Mesenchymal stem cell (in vitro differentiated cells and primary cell): ENCODE data around the gene SUSD5.
A peak's percentile ranks its signal among the peaks of the same experiment; 100 is the strongest.

ENCODE experiments used
- DNase-seq: peaks from one replicate; pipeline ENCODE4 v3.0.0-alpha.2; 2013
- H2AFZ ChIP-seq: one replicate; pipeline ENCODE4 v1.6.1; 2013; ENCODE audit warnings: low read depth, mild to moderate bottlenecking, control low read depth, inconsistent platforms, low read length, moderate library complexity
- H2AK5ac ChIP-seq: 2 replicates; pipeline ENCODE4 v1.6.1; 2013; ENCODE audit warnings: low read length, moderate library complexity, mild to moderate bottlenecking, inconsistent platforms; ENCODE audit not compliant: severe bottlenecking
- H2BK120ac ChIP-seq: one replicate; pipeline ENCODE4 v1.6.1; 2013; ENCODE audit warnings: low read depth, mild to moderate bottlenecking, inconsistent platforms, low read length, moderate library complexity
- H2BK12ac ChIP-seq, 2 experiments: one replicate each; pipeline ENCODE4 v1.6.1; 2013; ENCODE audit warnings: inconsistent platforms in 2 of 2, low read length in 2 of 2, mild to moderate bottlenecking in 2 of 2, moderate library complexity in 2 of 2, control low read depth in 1 of 2
- H2BK15ac ChIP-seq: one replicate; pipeline ENCODE4 v1.6.1; 2013; ENCODE audit warnings: mild to moderate bottlenecking, low read depth, inconsistent platforms; ENCODE audit not compliant: poor library complexity, severe bottlenecking
- H2BK5ac ChIP-seq: 2 replicates; pipeline ENCODE4 v1.6.1; 2013; ENCODE audit warnings: low read depth, mild to moderate bottlenecking, low read length, control low read depth, inconsistent platforms; ENCODE audit not compliant: poor library complexity, severe bottlenecking
- H3K14ac ChIP-seq, 2 experiments: one replicate each; pipeline ENCODE4 v1.6.1; 2013; ENCODE audit warnings: inconsistent platforms in 2 of 2, low read length in 2 of 2, control low read depth in 1 of 2, mild to moderate bottlenecking in 1 of 2, moderate library complexity in 1 of 2
- H3K18ac ChIP-seq, 2 experiments: one replicate each; pipeline ENCODE4 v1.6.1; 2013; ENCODE audit warnings: inconsistent platforms in 2 of 2, low read length in 2 of 2, control low read depth in 1 of 2, low read depth in 1 of 2, mild to moderate bottlenecking in 1 of 2
- H3K23ac ChIP-seq, 2 experiments: one replicate each; pipeline ENCODE4 v1.6.1; 2013; ENCODE audit warnings: inconsistent platforms in 2 of 2, low read length in 2 of 2, mild to moderate bottlenecking in 2 of 2, moderate library complexity in 2 of 2, control low read depth in 1 of 2
- H3K27ac ChIP-seq: 2 replicates; pipeline ENCODE4 v1.5.1; 2013; ENCODE audit warnings: mild to moderate bottlenecking, moderate library complexity, low read length, control low read depth, inconsistent platforms; ENCODE audit not compliant: poor library complexity, severe bottlenecking
- H3K27me3 ChIP-seq, 2 experiments: 2 replicates each; pipeline versions ENCODE4 v1.6.1 to v1.7.0; 2013; ENCODE audit warnings: low read length in 2 of 2, mild to moderate bottlenecking in 2 of 2, moderate library complexity in 2 of 2, control low read depth in 1 of 2, inconsistent platforms in 1 of 2; ENCODE audit not compliant: control insufficient read depth in 1 of 2, insufficient read depth in 1 of 2
- H3K36me3 ChIP-seq, 2 experiments: 2 replicates each; pipeline versions ENCODE4 v1.6.1 to v1.7.0; 2013; ENCODE audit warnings: low read length in 2 of 2, control low read depth in 1 of 2, inconsistent platforms in 1 of 2, low read depth in 1 of 2, mild to moderate bottlenecking in 1 of 2; ENCODE audit not compliant: insufficient read depth in 2 of 2, control insufficient read depth in 1 of 2
- H3K4ac ChIP-seq, 2 experiments: one replicate each; pipeline ENCODE4 v1.6.1; 2013; ENCODE audit warnings: inconsistent platforms in 2 of 2, low read length in 2 of 2, mild to moderate bottlenecking in 2 of 2, moderate library complexity in 2 of 2, control low read depth in 1 of 2, low read depth in 1 of 2
- H3K4me1 ChIP-seq: 2 replicates; pipeline ENCODE4 v1.6.1; 2013; ENCODE audit warnings: low read depth, low read length, control low read depth; ENCODE audit not compliant: control insufficient read depth, insufficient read depth
- H3K4me2 ChIP-seq: 2 replicates; pipeline ENCODE4 v1.6.1; 2013; ENCODE audit warnings: low read length, mild to moderate bottlenecking, inconsistent platforms; ENCODE audit not compliant: poor library complexity, severe bottlenecking
- H3K4me3 ChIP-seq, 2 experiments: 2 replicates each; pipeline versions ENCODE4 v1.5.1 to v1.7.0; 2013; ENCODE audit warnings: low read length in 2 of 2, mild to moderate bottlenecking in 2 of 2, control low read depth in 1 of 2, low read depth in 1 of 2; ENCODE audit not compliant: insufficient read depth in 1 of 2
- H3K79me1 ChIP-seq: replicated peaks from 2 replicates; pipeline ENCODE4 v1.6.1; 2013; ENCODE audit warnings: mild to moderate bottlenecking, control low read depth, low read length, inconsistent platforms; ENCODE audit not compliant: poor library complexity, severe bottlenecking
- H3K9ac ChIP-seq: 2 replicates; pipeline ENCODE4 v1.7.0; 2013; ENCODE audit warnings: mild to moderate bottlenecking, low read length, moderate library complexity
- H3K9me3 ChIP-seq: 2 replicates; pipeline ENCODE4 v1.7.0; 2013; ENCODE audit warnings: mild to moderate bottlenecking, low read length; ENCODE audit not compliant: control insufficient read depth
- H4K8ac ChIP-seq: one replicate; pipeline ENCODE4 v1.6.1; 2013; ENCODE audit warnings: inconsistent platforms, mild to moderate bottlenecking, low read length, moderate library complexity
- H4K91ac ChIP-seq: one replicate; pipeline ENCODE4 v1.6.1; 2013; ENCODE audit warnings: mild to moderate bottlenecking, low read length, inconsistent platforms
- WGBS: methylation state at CpG from one replicate; pipeline ENCODE4 v1.1.7; 2013; ENCODE audit warnings: mixed read lengths; 5-methylcytosine and 5-hydroxymethylcytosine counted together

SUSD5 gene

DNA sequence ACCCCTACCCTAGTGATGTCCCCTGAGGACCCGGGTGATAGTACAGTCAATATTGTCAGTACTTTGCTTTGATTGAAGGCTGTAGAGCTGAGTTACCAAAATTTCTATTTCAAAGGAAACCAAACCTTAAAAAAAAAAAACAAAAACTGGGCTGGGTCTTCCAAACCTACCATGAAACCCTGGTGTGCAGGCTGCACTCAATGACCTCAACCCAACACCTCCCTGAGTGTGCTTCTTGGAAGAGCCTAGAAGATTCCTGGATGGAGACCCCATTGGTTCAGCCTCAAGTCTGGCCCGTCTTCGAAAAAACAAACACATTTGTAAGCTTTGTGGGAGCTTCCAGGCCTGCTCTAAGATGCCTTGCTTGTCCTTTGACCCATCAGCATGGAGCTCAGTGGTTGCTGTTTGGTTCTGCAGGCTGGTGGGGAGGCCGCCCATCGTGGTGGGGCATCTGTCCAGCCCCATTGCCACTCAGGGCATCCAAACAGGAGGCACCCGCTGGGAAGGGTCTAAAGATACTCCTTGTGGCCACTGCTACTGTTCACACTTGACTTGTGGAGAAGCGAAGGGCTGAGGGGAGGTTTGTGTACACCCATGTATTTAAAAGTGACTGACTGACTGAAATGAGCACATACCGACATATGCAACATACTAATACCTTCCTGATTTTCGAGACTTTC, 72.6 kb downstream of the SUSD5 start:
- Histone ChIP-seq H2BK15ac (no peak overlapping the region), H3K23ac (no peak overlapping the region), H3K36me3 (peaks cover 25 to 56% of the 10 kb centered on the region in 2 experiments), H3K4me1 (peaks cover 14% of the 10 kb centered on the region), H2BK120ac (no peak overlapping the region), H3K9ac (no peak overlapping the region), H3K4me2 (no peak overlapping the region), H4K91ac (no peak overlapping the region), H2AFZ (no peak overlapping the region), H3K27me3 (no peaks in the 10 kb centered on the region), H4K8ac (no peak overlapping the region), H3K4ac (no peak overlapping the region), H2BK12ac (no peak overlapping the region), H3K14ac (no peak overlapping the region), H3K79me1 (no peaks in the 10 kb centered on the region), H3K27ac (no peak overlapping the region), H2BK5ac (no peak overlapping the region), H3K4me3 (no peak overlapping the region), H3K18ac (no peak overlapping the region), H2AK5ac (no peak overlapping the region), H3K9me3 (no peaks in the 10 kb centered on the region)
- no peak for DNase-seq
- WGBS = 86% methylated on average over 8 of the region's 9 CpGs

DNA sequence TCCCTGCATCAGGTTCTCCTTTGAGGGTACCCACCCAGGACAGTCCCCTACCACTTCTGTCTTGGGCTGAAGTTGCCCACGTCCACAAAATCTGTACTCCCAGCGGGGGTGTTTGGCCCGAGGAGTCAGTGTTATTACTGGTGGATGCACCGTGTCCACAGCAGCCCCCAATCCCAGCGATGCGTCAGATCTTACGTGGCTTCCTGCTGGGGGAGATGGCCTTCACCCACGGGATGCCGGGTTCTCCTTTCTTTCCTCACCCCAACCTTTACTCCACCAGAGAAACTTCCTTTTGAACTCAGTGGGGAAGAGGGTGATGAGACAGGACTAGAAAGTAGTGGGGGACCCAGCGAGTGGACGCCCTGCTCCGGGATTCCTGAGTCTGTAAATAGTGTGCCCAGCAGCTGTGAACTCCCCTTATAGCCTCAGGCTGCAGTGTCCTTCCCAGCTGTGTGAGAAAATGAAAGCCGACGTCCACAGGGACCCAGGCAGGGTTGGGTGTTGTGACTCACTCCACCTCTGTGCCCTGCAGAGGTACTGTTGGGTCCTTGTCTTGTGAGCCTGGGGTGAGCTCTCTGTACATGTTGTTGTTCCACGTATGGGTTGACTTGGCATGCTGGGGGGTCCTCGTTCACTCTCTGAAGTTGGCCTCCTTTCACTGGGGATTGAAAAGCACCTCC, 73.2 kb downstream of the SUSD5 start:
- WGBS = 87% methylated on average over 9 of the region's 16 CpGs
- no peaks in the 10 kb centered on the region for H3K9me3 ChIP-seq
- no peak overlapping the region for H4K8ac ChIP-seq

DNA sequence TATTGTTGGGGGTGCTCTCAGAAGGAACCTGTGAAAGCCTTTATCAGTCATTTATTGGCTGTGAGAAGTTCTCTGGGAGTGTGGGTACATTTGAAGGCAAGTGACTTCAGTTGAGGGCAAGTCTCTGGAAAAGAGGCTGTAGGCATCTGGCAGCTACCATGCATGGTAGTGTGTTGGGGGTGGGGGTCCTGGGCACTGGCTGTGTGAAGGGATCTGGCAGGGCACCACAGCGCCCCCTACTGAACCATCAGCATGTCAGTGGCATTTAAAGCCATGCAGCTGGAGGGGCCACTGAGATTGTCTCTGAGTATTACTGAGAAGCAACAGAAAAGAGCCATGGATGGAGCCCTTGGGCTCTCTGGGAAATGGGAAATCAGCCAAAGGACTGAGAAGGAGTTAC, 74.2 kb downstream of the SUSD5 start:
- no peak for DNase-seq
- peaks cover 14% of the 10 kb centered on the region for H3K4me1 ChIP-seq
- peaks cover 25 to 66% of the 10 kb centered on the region in 2 experiments for H3K36me3 ChIP-seq
- H3K27me3 ChIP-seq = no peaks in the 10 kb centered on the region
- H2BK5ac ChIP-seq = no peak overlapping the region
- no peak overlapping the region for H2BK120ac ChIP-seq
- no peak overlapping the region for H3K18ac ChIP-seq
- 23% methylated on average over 1 of the region's 1 CpG for WGBS
- H2AK5ac ChIP-seq = no peak overlapping the region
- no peak overlapping the region for H2BK12ac ChIP-seq
- peaks cover 2% of the 10 kb centered on the region for H3K79me1 ChIP-seq
- no peak overlapping the region for H3K27ac ChIP-seq
- H3K9me3 ChIP-seq = no peaks in the 10 kb centered on the region
- H3K14ac ChIP-seq = no peak overlapping the region
- H3K4me3 ChIP-seq = no peak overlapping the region
- no peak overlapping the region for H2BK15ac ChIP-seq
- no peak overlapping the region for H3K9ac ChIP-seq
- H3K4me2 ChIP-seq = no peak overlapping the region
- H4K8ac ChIP-seq = no peak overlapping the region
- no peak overlapping the region for H3K23ac ChIP-seq
- no peak overlapping the region for H2AFZ ChIP-seq
- H4K91ac ChIP-seq = no peak overlapping the region
- H3K4ac ChIP-seq = no peak overlapping the region

More for the DNA sequence above, 73.2 kb downstream of the SUSD5 start:
- peaks cover 2% of the 10 kb centered on the region for H3K79me1 ChIP-seq
- H3K18ac ChIP-seq = no peak overlapping the region
- H3K23ac ChIP-seq = no peak overlapping the region
- H2BK5ac ChIP-seq = no peak overlapping the region
- no peak overlapping the region for H3K27ac ChIP-seq
- H3K27me3 ChIP-seq = no peaks in the 10 kb centered on the region
- no peak overlapping the region for H4K91ac ChIP-seq
- no peak overlapping the region for H3K4ac ChIP-seq
- H2BK12ac ChIP-seq = no peak overlapping the region
- peak overlapping the region; percentile 3 for H3K4me2 ChIP-seq
- H3K4me1 ChIP-seq = peaks cover 14% of the 10 kb centered on the region
- no peak overlapping the region for H2AFZ ChIP-seq
- H3K36me3 ChIP-seq = peaks cover 25 to 62% of the 10 kb centered on the region in 2 experiments
- DNase-seq = no peak
- no peak overlapping the region for H2BK15ac ChIP-seq
- no peak overlapping the region for H2BK120ac ChIP-seq
- H2AK5ac ChIP-seq = no peak overlapping the region
- no peak overlapping the region for H3K4me3 ChIP-seq
- no peak overlapping the region for H3K14ac ChIP-seq
- no peak overlapping the region for H3K9ac ChIP-seq

DNA sequence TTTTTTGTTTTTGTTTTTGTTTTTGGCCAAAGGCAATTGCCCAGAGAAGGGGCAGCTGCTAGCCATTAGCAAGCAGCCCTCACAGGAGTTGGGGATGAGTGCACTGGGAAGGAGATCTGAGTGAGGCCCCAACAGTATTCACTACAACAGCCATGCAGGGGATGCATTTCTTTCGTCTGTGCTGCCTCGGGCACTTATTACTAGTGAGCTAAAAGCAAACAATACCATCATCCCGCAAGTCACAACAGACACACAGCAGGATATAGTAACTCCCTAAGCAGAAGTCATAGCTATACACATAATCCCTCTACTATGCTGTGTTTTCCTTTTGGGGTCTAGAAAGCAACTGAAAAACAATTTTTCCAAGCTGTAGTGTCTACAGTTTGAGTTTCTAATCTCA, 77.6 kb downstream of the SUSD5 start:
- no peak overlapping the region for H2BK15ac ChIP-seq
- H3K27me3 ChIP-seq = no peaks in the 10 kb centered on the region
- H3K9me3 ChIP-seq = no peaks in the 10 kb centered on the region
- peak overlapping the region in 1 of 2 experiments; percentile 21 for H2BK12ac ChIP-seq
- H4K8ac ChIP-seq = no peak overlapping the region
- 81% methylated on average over 3 of the region's 3 CpGs for WGBS
- H2AK5ac ChIP-seq = no peak overlapping the region
- H3K4me3 ChIP-seq = no peak overlapping the region
- H3K4ac ChIP-seq = no peak overlapping the region
- no peak overlapping the region for H3K9ac ChIP-seq
- no peak overlapping the region for H2BK5ac ChIP-seq
- no peak overlapping the region for H3K4me2 ChIP-seq
- peaks cover 3% of the 10 kb centered on the region for H3K79me1 ChIP-seq
- H3K4me1 ChIP-seq = peaks cover 7% of the 10 kb centered on the region
- no peak for DNase-seq
- no peak overlapping the region for H2BK120ac ChIP-seq
- H3K18ac ChIP-seq = peak overlapping the region in 1 of 2 experiments; percentile 79
- peaks cover 30 to 85% of the 10 kb centered on the region in 2 experiments for H3K36me3 ChIP-seq
- no peak overlapping the region for H3K27ac ChIP-seq
- no peak overlapping the region for H2AFZ ChIP-seq
- H3K23ac ChIP-seq = no peak overlapping the region
- no peak overlapping the region for H3K14ac ChIP-seq
- no peak overlapping the region for H4K91ac ChIP-seq
